B cell (primary cell): ENCODE results near the gene EFNA2. TPM values are rescaled to one million over a fixed set of nuclear protein-coding genes. Genes with fewer than 3 reads are reported as not detected.

Source experiments
- ATAC-seq: fragments of 200-7000 bp; cut with Tn5 transposase; one replicate; pipeline ENCODE4 v1.10.0; 2021; ENCODE audit warnings: low read depth, mild to moderate bottlenecking, moderate number of reproducible peaks, moderate library complexity
- CTCF ChIA-PET: fragments of 350-600 bp; sonication (Branson Sonifier 250); formaldehyde crosslinking; loops from one replicate; lab custom pipeline; 2021; ENCODE audit warnings: antibody characterized with exemption, inconsistent platforms; lab: Charles Lee
- POLR2A ChIA-PET: fragments of 350-600 bp; sonication (Branson Sonifier 250); formaldehyde crosslinking; loops from one replicate; lab custom pipeline; 2021; ENCODE audit warnings: antibody characterized with exemption; lab: Charles Lee
- DNase-seq: peaks from one replicate; pipeline ENCODE4 v3.0.0; 2013
- H2AFZ ChIP-seq: 2 replicates; pipeline ENCODE4 v1.6.1; 2012; ENCODE audit warnings: mild to moderate bottlenecking, low read depth, low read length; ENCODE audit not compliant: insufficient read depth, poor library complexity, severe bottlenecking
- H3K27ac ChIP-seq, 2 donors: 1 replicate in 1 of 2; 2 replicates in 1 of 2; pipeline ENCODE4 v1.5.1; 2012 to 2013; ENCODE audit warnings: low read length in 2 of 2, mild to moderate bottlenecking in 2 of 2, moderate library complexity in 1 of 2
- H3K27me3 ChIP-seq, 4 experiments: fragments of 200-600 bp in 1 of 4; sonication (generic) in 1 of 4; replicated peaks in 1 of 4; 1 replicate in 2 of 4; 2 replicates in 2 of 4; pipeline versions ENCODE4 v1.6.1 to v1.7.0; 2013 to 2016; ENCODE audit warnings: low read length in 3 of 4, mild to moderate bottlenecking in 2 of 4, mixed read lengths in 1 of 4, moderate library complexity in 1 of 4; ENCODE audit not compliant: insufficient read depth in 4 of 4, control insufficient read depth in 3 of 4; ENCODE audit errors: control extremely low read depth in 1 of 4
- H3K36me3 ChIP-seq, 2 experiments: replicated peaks in 1 of 2; 1 replicate in 1 of 2; 2 replicates in 1 of 2; pipeline versions ENCODE4 v1.6.1 to v1.7.1; 2013; ENCODE audit warnings: low read length in 1 of 2; ENCODE audit not compliant: insufficient read depth in 2 of 2, control insufficient read depth in 1 of 2; ENCODE audit errors: control extremely low read depth in 1 of 2, extremely low read depth in 1 of 2
- H3K4me1 ChIP-seq, 2 donors: fragments of 200-600 bp in 1 of 2; sonication (generic) in 1 of 2; 1 replicate in 1 of 2; 2 replicates in 1 of 2; pipeline versions ENCODE4 v1.5.1 to v1.6.1; 2013 to 2017; ENCODE audit warnings: low read length in 2 of 2; ENCODE audit not compliant: control insufficient read depth in 2 of 2, insufficient read depth in 2 of 2
- H3K4me2 ChIP-seq: replicated peaks from 2 replicates; pipeline ENCODE3; 2012; ENCODE audit warnings: mild to moderate bottlenecking, low read depth, low read length; ENCODE audit not compliant: poor library complexity, severe bottlenecking
- H3K4me3 ChIP-seq, 5 experiments: fragments of 200-600 bp in 1 of 5; sonication (generic) in 1 of 5; 1 replicate in 3 of 5; 2 replicates in 2 of 5; pipeline versions ENCODE4 v1.5.1 to v1.7.0; 2011 to 2016; ENCODE audit warnings: low read length in 4 of 5, mild to moderate bottlenecking in 4 of 5, low read depth in 2 of 5, control low read depth in 1 of 5, moderate library complexity in 1 of 5; ENCODE audit not compliant: insufficient read depth in 1 of 5; ENCODE audit errors: control extremely low read depth in 1 of 5, extremely low read depth in 1 of 5
- H3K79me2 ChIP-seq: fragments of 200-600 bp; sonication (generic); one replicate; pipeline ENCODE4 v1.6.0; 2016; ENCODE audit warnings: low read length; ENCODE audit not compliant: control insufficient read depth, insufficient read depth
- H3K9ac ChIP-seq: fragments of 200-600 bp; sonication (generic); 2 replicates; pipeline ENCODE4 v1.6.1; 2017; ENCODE audit warnings: mild to moderate bottlenecking, low read length, moderate library complexity
- H3K9me3 ChIP-seq, 3 donors: one replicate each; pipeline versions ENCODE4 v1.6.1 to v1.7.1; 2013; ENCODE audit warnings: low read length in 2 of 3; ENCODE audit not compliant: control insufficient read depth in 2 of 3, insufficient read depth in 1 of 3; ENCODE audit errors: control extremely low read depth in 1 of 3
- H4K20me1 ChIP-seq: 2 replicates; pipeline ENCODE4 v1.6.0; 2012; ENCODE audit warnings: mild to moderate bottlenecking, low read length; ENCODE audit not compliant: insufficient read depth, control insufficient read depth, poor library complexity, severe bottlenecking
- H3K27ac Mint-ChIP-seq: one replicate; pipeline ENCODE4 v1.8.0; 2021; ENCODE audit warnings: mixed read lengths
- H3K27me3 Mint-ChIP-seq: one replicate; pipeline ENCODE4 v1.8.0; 2021; ENCODE audit warnings: mixed read lengths
- H3K4me1 Mint-ChIP-seq: one replicate; pipeline ENCODE4 v1.8.0; 2021; ENCODE audit warnings: mixed read lengths
- H3K4me3 Mint-ChIP-seq: one replicate; pipeline ENCODE4 v1.8.0; 2021; ENCODE audit warnings: mixed read lengths
- H3K9me3 Mint-ChIP-seq: one replicate; pipeline ENCODE4 v1.8.0; 2022; ENCODE audit warnings: mixed read lengths; ENCODE audit not compliant: insufficient read depth
- CTCF ChIP-seq: fragments of 200-600 bp; IDR thresholded peaks from one replicate; pipeline ENCODE4 v1.8.0; 2022; ENCODE audit warnings: antibody characterized with exemption, mild to moderate bottlenecking
- EZH2 ChIP-seq: IDR thresholded peaks from 2 replicates; pipeline ENCODE4 v1.6.1; 2012; ENCODE audit warnings: borderline replicate concordance, low read depth, mild to moderate bottlenecking, moderate library complexity, low read length; ENCODE audit not compliant: insufficient read depth, poor library complexity, severe bottlenecking
- WGBS: methylation state at CpG from one replicate; pipeline ENCODE4 v1.1.5; 2013; ENCODE audit warnings: missing lambda C conversion rate; ENCODE audit not compliant: insufficient coverage; 5-methylcytosine and 5-hydroxymethylcytosine counted together
- intact Hi-C: fragments of 100-400 bp; cut with micrococcal nuclease; formaldehyde crosslinking; loops from one replicate; pipeline ENCODE4 v1.10.0; 2022
- polyA plus RNA-seq: library from polyadenylated mRNA; depleted of rRNA; stranded (reverse); fragments of >200 nt; gene quantifications from 2 replicates; pipeline ENCODE4 v1.2.3, GENCODE V29; 2012
- total RNA-seq, 2 donors: library from RNA; stranded (reverse); fragments of 120-200 nt in 1 of 2; gene quantifications; 1 replicate in 1 of 2; 2 replicates in 1 of 2; pipeline versions ENCODE4 v1.2.3 to v1.2.4, GENCODE V29; 2013 to 2022

EFNA2 gene
- total and polyA plus RNA-seq, 2 donors (not counting 1 experiment from before 2014, with no cell fraction given) = not detected

GRCh38 chr19:1343041-1343440 lies 57.4 kb downstream of the EFNA2 start:
- Histone ChIP-seq H3K9me3 (peaks cover 0 to 4% (median 0%) of the 10 kb centered on the region in 3 donors), H3K4me2 (no peak overlapping the region), H3K4me3 (no peak overlapping the region), H3K79me2 (no peaks in the 10 kb centered on the region), H3K27me3 (no peaks in the 10 kb centered on the region), H2AFZ (no peak overlapping the region), H3K4me1 (peaks cover 10 to 15% of the 10 kb centered on the region in 2 donors), H3K9ac (no peak overlapping the region), H3K27ac (no peak overlapping the region), H3K36me3 (no peaks in the 10 kb centered on the region), H4K20me1 (no peaks in the 10 kb centered on the region)
- ChIA-PET CTCF (interaction anchor here (0.7 kb wide), 1 partner anchor 194 kb away, joined by 3 read pairs; no protein-coding TSS in a partner anchor), POLR2A (interaction anchor here (0.7 to 2.0 kb wide), 3 partner anchors 12 to 63 kb away, joined by 3 to 5 read pairs (median 4); a partner anchor contains a TSS)
- no peaks in the 10 kb centered on the region for H3K27me3 Mint-ChIP-seq
- H3K9me3 Mint-ChIP-seq = no peaks in the 10 kb centered on the region
- no peak for DNase-seq
- ATAC-seq = no peak
- TF ChIP-seq EZH2 (no peak), CTCF (no peak)
- intact Hi-C loops = no loop called here
- H3K4me1 Mint-ChIP-seq = peaks cover 10% of the 10 kb centered on the region
- WGBS = 83% methylated on average over 6 of the region's 7 CpGs
- H3K4me3 Mint-ChIP-seq = no peak overlapping the region
- no peak overlapping the region for H3K27ac Mint-ChIP-seq

DNA sequence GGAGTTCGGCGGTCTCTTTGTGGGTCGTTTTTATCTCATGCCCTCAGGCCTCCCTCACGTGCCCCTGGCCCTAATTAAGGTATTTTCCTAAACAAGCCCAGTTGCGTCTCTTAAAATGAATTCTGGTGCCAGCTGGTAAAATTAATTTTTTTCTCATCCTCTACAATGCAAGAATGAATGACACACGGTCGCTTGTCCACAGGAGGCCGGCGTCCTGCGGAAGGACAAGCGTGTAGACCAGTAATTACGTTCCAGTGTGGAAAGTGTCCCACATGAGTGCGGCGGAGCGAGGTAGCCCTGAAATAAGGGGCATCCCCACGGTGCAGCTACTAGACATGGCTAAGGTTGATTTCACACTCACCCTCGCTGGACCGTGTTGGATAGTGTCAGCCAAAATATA lies 63.5 kb downstream of the EFNA2 start:
- 81% methylated on average over 15 of the region's 18 CpGs for WGBS
- Histone ChIP-seq H3K9ac (no peak overlapping the region), H3K4me2 (no peak overlapping the region), H4K20me1 (no peaks in the 10 kb centered on the region), H3K27ac (no peak overlapping the region), H3K4me3 (no peak overlapping the region), H2AFZ (no peak overlapping the region), H3K4me1 (peaks cover 9 to 16% of the 10 kb centered on the region in 2 donors), H3K36me3 (no peaks in the 10 kb centered on the region), H3K9me3 (peaks cover 0 to 3% (median 0%) of the 10 kb centered on the region in 3 donors), H3K79me2 (no peaks in the 10 kb centered on the region), H3K27me3 (no peaks in the 10 kb centered on the region)
- ChIA-PET POLR2A (no interaction called here), CTCF (no interaction called here)
- TF ChIP-seq EZH2 = no peak
- TF ChIP-seq CTCF = no peak
- intact Hi-C loops = no loop called here
- peak overlapping the region; percentile 26 for H3K27ac Mint-ChIP-seq
- no peaks in the 10 kb centered on the region for H3K27me3 Mint-ChIP-seq
- ATAC-seq = no peak
- no peak overlapping the region for H3K4me3 Mint-ChIP-seq
- no peak for DNase-seq
- H3K9me3 Mint-ChIP-seq = no peaks in the 10 kb centered on the region
- H3K4me1 Mint-ChIP-seq = peaks cover 6% of the 10 kb centered on the region
